CMK (cell line): ENCODE data around the gene APLN.

Experiments used
- DNase-seq: peaks from one replicate; pipeline ENCODE4 v3.0.0-alpha.2; 2010; ENCODE audit warnings: low read depth

Gene APLN

GRCh38 chrX:129659861-129660260 lies 5.1 kb upstream of the APLN start:
- no peak for DNase-seq

- DNase-seq = no peak
Observed at GRCh38 chrX:129659141-129659540, 4.4 kb upstream of the APLN start.

GRCh38 chrX:129658429-129658828 lies 3.7 kb upstream of the APLN start:
- DNase-seq = no peak

- no peak for DNase-seq
Observed at GRCh38 chrX:129655547-129656249, 942 bp upstream of the APLN start.

- DNase-seq = no peak
Observed at GRCh38 chrX:129653971-129654651, 645 bp downstream of the APLN start.

- DNase-seq = no peak
Observed at GRCh38 chrX:129653181-129653970, 1.4 kb downstream of the APLN start.

- DNase-seq = no peak
Observed at GRCh38 chrX:129652565-129653169, 2.1 kb downstream of the APLN start.

GRCh38 chrX:129651756-129652564 lies 2.8 kb downstream of the APLN start:
- DNase-seq = no peak

GRCh38 chrX:129650821-129651510 lies 3.8 kb downstream of the APLN start:
- no peak for DNase-seq

GRCh38 chrX:129650183-129650689 lies 4.5 kb downstream of the APLN start:
- no peak for DNase-seq

GRCh38 chrX:129649268-129650182 lies 5.2 kb downstream of the APLN start:
- DNase-seq = no peak

- DNase-seq = no peak
Observed at GRCh38 chrX:129648514-129649267, 6.1 kb downstream of the APLN start.

- DNase-seq = no peak
Observed at GRCh38 chrX:129647418-129648410, 7.0 kb downstream of the APLN start.

GRCh38 chrX:129646566-129647417 lies 8.0 kb downstream of the APLN start:
- no peak for DNase-seq

- DNase-seq = no peak
Observed at GRCh38 chrX:129642641-129643040, 12.1 kb downstream of the APLN start.

GRCh38 chrX:129641941-129642340 lies 12.8 kb downstream of the APLN start:
- DNase-seq = no peak

- DNase-seq = no peak
Observed at GRCh38 chrX:129641469-129641868, 13.3 kb downstream of the APLN start.
